Measurements from ENCODE around the gene ACVRL1.

DNA sequence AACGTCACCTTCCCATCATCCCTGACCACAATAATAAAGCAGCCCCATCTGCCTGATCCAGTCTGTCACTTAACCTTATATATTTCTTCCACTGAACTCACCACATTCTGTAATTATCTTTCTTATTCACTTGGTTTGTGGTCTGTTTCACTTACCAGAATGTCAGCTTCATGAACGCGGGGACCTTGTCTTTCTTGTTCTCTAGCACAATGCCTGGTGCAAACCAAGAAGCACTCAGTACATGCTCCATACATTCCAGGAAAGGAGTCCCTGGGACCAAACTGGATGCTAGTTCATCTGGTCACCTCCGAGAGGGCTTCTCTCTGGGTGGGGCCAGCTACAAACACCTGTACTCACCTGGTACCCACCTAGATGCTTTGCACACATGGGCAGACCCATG is 36.8 kb upstream of the ACVRL1 start:
- TF ChIP-seq GATA2 (IDR thresholded peaks at IDR 0.05; ENCODE audit: low read depth, low read length) (no peak), GATA3 (IDR thresholded peaks at IDR 0.05; ENCODE audit: low read depth, low read length) (no peak)

Data from SH-SY5Y (cell line).